Umbilical cord (tissue), 2 donors: ENCODE data around the gene SLCO3A1. TPM values are rescaled to one million over a fixed set of nuclear protein-coding genes. Genes with fewer than 3 reads are reported as not detected.
"Not testable (repeated sequence)": the region's sequence is repeated elsewhere in the genome, so short reads cannot be mapped to it uniquely, and the experiment has no call there.

Source experiments
- DNase-seq: peaks from one replicate; pipeline ENCODE4 v3.0.0-alpha.2; 2015; ENCODE audit warnings: low spot score
- total RNA-seq: library from RNA; depleted of rRNA; stranded (reverse); fragments of >200 nt; gene quantifications from one replicate; pipeline ENCODE4 v1.2.3, GENCODE V29; 2014; ENCODE audit warnings: low replicate concordance; ENCODE audit not compliant: insufficient read depth

The SLCO3A1 gene
- total RNA-seq, 1 donor from 2014 or later = 10.1 TPM

DNA sequence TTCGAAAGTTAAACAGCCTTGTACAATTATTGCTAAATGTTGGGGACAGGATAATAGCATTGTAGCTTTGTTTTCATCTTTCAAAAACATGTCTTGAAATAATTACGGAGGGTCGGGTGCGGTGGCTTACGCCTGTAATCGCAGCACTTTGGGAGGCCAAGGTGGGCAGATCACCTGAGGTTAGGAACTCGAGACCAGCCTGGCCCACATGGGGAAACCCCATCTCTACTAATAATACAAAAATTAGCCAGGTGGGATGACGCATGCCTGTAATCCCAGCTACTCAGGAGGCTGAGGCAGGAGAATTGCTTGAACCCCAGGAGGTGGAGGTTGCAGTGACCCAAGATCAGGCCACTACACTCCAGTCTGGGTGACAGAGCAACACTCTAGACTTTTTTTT is 216.7 kb downstream of the SLCO3A1 start:
- not testable (repeated sequence) for DNase-seq

GRCh38 chr15:92071045-92071634 is 217.6 kb downstream of the SLCO3A1 start:
- DNase-seq = no peak

- no peak for DNase-seq
Measured at GRCh38 chr15:92073044-92073785, 219.7 kb downstream of the SLCO3A1 start.

- DNase-seq = no peak
Measured at GRCh38 chr15:92074101-92074500, 220.6 kb downstream of the SLCO3A1 start.

DNA sequence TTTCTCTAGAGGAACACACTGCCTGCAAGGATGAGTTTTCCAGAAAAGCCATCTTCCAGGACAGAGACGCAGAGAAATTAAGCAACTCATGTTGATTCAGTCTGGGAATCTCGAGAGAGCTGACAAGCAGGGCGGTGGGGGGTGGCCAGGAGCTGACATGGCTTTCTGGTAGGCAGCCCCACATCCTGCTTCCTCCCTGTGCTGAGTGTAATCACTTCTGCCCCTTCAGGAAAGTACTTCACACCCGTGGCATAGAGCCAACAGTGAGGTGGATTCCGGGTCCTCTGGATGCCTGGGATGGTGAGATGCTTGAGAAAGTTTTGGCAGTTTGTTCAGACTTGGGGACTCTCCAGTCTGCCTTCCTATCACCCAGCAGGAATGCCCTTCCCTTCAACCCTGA is 221.1 kb downstream of the SLCO3A1 start:
- peak; percentile 18 for DNase-seq

DNA sequence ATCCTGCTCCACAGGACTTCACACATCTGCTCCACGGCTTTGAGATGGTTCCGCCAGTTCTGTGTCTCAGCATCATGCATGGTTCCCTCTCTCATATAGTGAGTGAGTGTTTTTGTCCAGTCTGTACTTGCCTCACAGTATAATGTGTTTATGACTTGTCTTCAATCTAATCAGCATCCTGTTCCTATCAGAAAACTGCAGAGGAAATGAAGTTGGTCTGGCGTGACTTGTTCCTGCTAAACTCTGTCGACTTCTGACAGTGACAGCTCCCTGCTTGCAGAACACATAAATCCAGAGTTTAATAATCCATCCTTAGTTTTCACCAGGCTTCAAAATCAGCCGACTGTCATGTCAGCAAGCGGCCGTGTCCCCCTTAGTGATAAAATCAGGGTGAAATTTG is 222.3 kb downstream of the SLCO3A1 start:
- DNase-seq = peak; percentile 45

- DNase-seq = no peak
Measured at GRCh38 chr15:92076541-92076940, 223.0 kb downstream of the SLCO3A1 start.

DNA sequence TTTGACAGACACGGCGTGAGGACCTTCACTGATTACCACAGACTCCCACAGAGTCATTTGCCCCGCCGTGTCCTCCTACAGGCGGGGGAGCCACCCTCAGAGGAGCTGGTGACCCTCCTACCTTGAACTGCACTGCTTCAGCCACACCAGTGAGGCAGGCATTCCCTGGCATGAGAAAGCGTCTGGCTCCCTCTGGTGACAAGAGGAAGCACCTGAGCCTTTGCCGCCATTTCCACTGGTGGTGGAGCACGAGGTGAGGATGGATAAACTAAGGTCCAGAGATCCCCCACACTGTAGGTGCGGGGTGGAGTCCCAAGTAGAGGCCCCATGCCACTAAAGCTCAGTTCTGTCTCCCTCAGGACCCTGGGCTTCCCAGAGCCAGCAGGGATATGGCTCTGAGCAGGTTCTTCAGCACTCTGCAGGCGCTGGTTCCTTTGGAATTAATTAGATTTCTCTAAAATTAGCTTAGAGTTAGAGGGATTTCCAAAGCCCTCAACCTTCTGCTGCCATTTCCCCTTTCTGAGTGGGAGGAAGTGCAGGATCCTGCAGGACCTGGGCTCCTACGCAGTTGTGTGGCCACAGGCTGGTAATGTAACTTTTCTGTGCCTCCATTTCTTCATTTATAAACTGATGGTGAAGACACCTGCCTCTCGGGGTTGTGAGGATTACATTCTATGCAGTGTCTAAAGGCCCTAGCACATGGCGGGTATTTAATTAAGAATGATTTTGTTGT is 224.0 kb downstream of the SLCO3A1 start:
- DNase-seq = peak; percentile 57

GRCh38 chr15:92078270-92078669 is 224.8 kb downstream of the SLCO3A1 start:
- DNase-seq = no peak

DNA sequence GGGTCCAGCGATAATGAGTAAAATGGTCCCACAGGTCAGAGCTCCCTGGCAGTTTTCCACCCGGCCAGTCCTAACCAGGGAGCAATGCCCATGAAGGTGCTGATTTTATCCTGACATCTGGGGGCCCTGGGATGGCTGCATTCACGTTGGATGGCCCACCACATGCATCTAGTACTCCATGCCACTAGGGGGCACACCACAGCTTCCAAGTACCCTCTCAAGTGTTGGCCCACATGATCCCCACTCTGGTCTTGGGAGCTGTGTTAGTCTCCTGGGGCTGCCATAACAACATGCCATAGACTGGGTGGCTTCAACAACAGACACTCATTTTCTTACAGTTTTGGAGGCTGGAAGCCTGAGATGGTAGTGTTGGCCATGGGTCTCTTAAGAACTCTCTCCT is 225.5 kb downstream of the SLCO3A1 start:
- DNase-seq = no peak

DNA sequence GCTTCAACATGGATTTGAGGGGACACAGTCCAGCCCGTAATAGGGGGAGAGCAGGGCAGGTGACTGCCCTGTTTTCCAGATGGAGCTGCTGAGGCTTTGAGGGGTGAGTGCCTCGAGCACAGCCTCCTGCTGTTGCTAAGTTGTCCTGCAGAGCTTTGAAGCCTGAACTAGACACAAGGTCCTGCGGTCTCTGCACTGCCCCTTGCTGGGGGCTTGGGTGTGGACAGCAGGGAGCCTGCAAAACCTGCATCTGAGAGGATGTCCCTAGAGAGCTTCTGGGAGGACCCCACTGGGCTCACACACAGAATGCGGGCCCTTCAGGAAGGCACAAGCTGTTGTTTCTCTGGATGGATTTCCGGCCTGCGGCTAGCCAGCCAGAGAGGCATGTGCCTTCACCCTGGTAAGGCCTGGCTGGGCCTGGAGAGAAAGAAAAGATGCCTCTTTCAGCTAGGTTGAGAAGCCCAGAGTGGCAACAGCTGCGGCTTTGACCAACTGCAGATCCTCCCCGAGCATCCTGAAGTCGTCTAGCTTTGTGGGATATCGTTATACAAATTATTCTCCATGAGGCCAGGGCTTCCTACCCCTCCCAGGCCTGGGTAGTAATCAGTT is 226.2 kb downstream of the SLCO3A1 start:
- DNase-seq = no peak

GRCh38 chr15:92082006-92082843 is 228.7 kb downstream of the SLCO3A1 start:
- peak; percentile 72 for DNase-seq

GRCh38 chr15:92083190-92083589 is 229.7 kb downstream of the SLCO3A1 start:
- DNase-seq = no peak

DNA sequence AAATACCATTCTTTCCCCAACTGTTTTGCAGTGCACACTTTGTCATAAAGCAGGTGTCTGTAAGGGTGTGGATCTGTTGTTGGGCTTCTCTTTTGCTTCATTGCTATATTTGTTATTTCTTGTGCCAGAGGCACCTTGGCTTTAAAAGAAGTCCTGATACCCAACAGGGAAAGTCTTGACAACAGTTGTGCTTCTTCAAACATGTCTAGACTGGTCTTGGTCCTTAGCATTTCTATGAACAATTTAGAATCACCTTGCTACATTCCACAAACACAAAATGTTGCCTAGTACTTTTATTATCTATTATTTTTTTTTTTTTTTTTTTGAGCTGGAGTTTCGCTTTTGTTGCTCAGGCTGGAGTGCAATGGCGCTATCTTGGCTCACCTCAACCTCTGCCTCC is 233.7 kb downstream of the SLCO3A1 start:
- no peak for DNase-seq

- no peak for DNase-seq
Measured at GRCh38 chr15:92091155-92091734, 237.7 kb downstream of the SLCO3A1 start.

DNA sequence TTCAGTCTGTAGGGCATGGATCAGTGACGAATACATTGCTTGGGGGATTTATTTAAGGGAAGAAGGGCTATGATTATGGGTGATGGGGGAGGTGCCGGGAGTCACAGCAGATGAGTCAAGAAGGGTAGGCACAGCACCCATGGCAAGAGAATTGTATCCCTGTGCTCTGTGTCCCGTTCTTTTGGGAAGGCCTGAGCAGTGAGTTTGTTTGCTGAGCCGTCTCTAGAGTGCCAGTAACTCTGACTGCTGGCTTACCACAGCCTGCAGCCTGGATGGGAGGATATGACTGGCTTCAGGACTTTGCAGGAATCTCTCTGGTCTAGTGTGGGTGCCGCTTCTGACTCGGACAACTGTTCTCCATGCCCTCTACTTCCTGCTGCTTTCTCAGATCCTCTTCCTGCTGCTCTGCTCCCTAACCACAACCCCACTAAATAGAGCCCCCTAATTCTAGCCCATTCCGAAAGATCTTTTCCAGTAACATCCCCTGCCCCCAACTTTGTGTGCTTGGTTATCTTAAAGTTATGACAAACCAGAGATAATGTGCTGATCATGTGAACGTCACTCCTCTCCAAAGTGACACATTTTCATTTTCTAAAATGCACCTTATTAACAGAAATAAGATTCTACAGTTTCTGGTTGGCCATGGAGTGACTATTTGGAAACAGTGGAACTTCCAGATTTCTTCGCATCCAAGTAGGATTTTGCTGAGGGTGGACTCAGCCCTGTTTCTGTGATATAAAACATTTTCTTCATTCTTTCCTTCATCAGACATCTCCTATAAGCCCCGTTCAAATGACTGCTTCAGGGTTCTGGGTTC is 239.0 kb downstream of the SLCO3A1 start:
- DNase-seq = no peak

- no peak for DNase-seq
Measured at GRCh38 chr15:92095693-92096092, 242.2 kb downstream of the SLCO3A1 start.

DNA sequence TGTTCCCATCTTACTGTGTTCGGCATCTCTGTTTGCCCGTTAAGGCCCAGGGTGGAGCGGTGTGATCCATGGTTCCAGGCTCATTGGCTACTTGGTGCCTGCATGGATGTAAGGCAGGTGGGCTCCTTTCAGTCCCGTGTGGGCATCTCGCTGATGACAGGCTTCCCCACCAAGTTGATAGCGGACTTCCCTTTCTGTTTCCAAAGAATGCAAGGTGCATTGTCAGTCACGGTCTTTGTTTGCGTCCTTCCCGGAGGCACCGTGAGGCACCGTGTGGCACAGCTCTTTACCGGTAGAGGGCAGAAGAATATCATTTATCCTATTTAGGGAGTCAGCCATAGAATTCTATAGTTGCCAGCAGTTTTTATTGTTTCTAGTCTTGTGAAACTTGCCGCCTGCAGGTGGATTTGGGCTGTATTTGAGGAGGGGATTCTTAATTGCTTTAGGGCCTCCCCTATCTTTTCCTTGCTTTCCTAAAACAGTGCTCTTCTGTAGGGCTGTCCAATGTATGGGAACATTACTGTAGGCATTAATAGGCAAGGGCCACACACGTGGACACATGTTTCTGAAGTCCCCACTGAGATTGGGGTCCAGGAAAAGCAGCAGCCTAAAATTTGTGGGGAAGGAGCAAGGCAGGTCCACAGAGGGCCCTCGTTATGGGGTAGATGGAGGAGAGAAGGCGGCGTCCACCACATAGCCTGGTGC is 244.1 kb downstream of the SLCO3A1 start:
- peak; percentile 63 for DNase-seq

DNA sequence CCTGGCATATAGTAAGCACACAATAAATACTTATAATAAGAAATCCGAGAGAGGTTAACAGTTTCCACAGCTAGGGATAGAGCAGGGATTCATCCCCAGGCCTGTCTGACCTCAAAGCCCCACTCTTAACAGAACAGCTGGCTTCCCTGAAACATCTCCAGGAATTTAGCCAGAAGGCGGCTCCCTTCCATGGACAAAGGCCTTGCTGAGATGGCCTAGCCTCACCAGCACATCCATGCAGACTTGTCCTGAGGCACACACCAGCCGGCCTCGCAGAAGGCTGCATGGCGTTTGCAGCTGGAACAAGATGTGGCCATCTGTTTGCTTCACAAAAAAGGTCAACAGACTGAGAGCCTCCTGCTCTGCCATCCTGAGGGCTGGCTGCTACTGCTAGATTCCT is 245.4 kb downstream of the SLCO3A1 start:
- DNase-seq = peak; percentile 87

GRCh38 chr15:92100301-92100700 is 246.8 kb downstream of the SLCO3A1 start:
- DNase-seq = no peak
